Measurements from ENCODE around the gene ABCB9. TPM values are rescaled to one million over a fixed set of nuclear protein-coding genes. Genes with fewer than 3 reads are reported as not detected.

ABCB9 gene
- total RNA-seq, 3 donors from 2014 or later, result 6.3 to 8.2 (median 6.4) TPM

- Histone ChIP-seq H3K4me1 (ENCODE audit: low read depth) (peaks cover 16% of the 10 kb centered on the region), H3K9me3 (no peaks in the 10 kb centered on the region), H3K4me3 (no peak overlapping the region), H3K36me3 (ENCODE audit: low read depth) (no peaks in the 10 kb centered on the region)
- intact Hi-C loops (cut with DNase I, micrococcal nuclease), result no loop called here
- TF ChIP-seq CTCF (IDR thresholded peaks at IDR 0.05), result no peak
- ATAC-seq (no peak), DNase-seq (no peak)
Observed at GRCh38 chr12:122960193-122960569, 6.1 kb downstream of the ABCB9 start.

- no peak for TF ChIP-seq CTCF (IDR thresholded peaks at IDR 0.05)
- DNase-seq, result no peak
- no peak for ATAC-seq
- Histone ChIP-seq H3K9me3 (no peaks in the 10 kb centered on the region), H3K4me3 (no peak overlapping the region), H3K36me3 (ENCODE audit: low read depth) (no peaks in the 10 kb centered on the region), H3K4me1 (ENCODE audit: low read depth) (peaks cover 15% of the 10 kb centered on the region)
- intact Hi-C loops (cut with DNase I, micrococcal nuclease), result loop anchor here in 1 of 2 donors (10.0 kb wide), 1 partner anchor 165 kb away; no protein-coding TSS in a partner anchor
Observed at GRCh38 chr12:122959566-122960192, 6.6 kb downstream of the ABCB9 start.

GRCh38 chr12:122958198-122958888 is 7.9 kb downstream of the ABCB9 start:
- no peaks in the 10 kb centered on the region for H3K36me3 ChIP-seq (ENCODE audit: low read depth)
- no peak overlapping the region for H3K4me3 ChIP-seq
- peaks cover 15% of the 10 kb centered on the region for H3K4me1 ChIP-seq (ENCODE audit: low read depth)
- H3K9me3 ChIP-seq, result no peaks in the 10 kb centered on the region
- DNase-seq, result no peak
- intact Hi-C loops (cut with DNase I, micrococcal nuclease), result loop anchor here in 1 of 2 donors (10.0 kb wide), 1 partner anchor 164 kb away; no protein-coding TSS in a partner anchor
- no peak for ATAC-seq
- no peak for TF ChIP-seq CTCF (IDR thresholded peaks at IDR 0.05)

- TF ChIP-seq CTCF (IDR thresholded peaks at IDR 0.05), result no peak
- DNase-seq (no peak), ATAC-seq (no peak)
- H3K36me3 ChIP-seq (ENCODE audit: low read depth), result no peaks in the 10 kb centered on the region
- H3K4me3 ChIP-seq, result no peak overlapping the region
- intact Hi-C loops (cut with DNase I, micrococcal nuclease), result loop anchor here in 1 of 2 donors (10.0 kb wide), 1 partner anchor 161 kb away; no protein-coding TSS in a partner anchor
- H3K9me3 ChIP-seq, result no peaks in the 10 kb centered on the region
- peaks cover 10% of the 10 kb centered on the region for H3K4me1 ChIP-seq (ENCODE audit: low read depth)
Observed at GRCh38 chr12:122956035-122956434, 10.2 kb downstream of the ABCB9 start.

DNA sequence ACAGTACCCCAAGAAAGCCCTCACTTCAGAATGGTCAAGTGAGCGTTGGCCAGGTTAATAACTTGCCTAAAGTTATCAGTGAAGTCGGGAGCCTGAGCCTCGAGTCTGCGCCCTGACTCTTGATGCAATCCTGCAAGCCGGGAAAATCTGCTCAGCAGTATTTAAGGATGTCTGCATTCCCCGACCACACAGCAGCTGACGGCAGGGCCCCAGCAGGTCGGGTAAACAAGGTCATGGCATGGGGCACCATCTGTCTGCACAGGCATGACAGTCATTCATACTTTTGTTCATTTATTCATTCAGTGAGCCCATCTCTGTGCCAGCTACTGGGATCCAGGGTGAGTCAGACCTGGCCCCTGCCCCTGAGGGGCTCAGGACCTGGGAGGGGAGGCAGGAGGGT is 11.1 kb downstream of the ABCB9 start:
- TF ChIP-seq CTCF (IDR thresholded peaks at IDR 0.05), result no peak
- intact Hi-C loops (cut with DNase I, micrococcal nuclease), result loop anchor here in 1 of 2 donors (10.0 kb wide), 1 partner anchor 160 kb away; no protein-coding TSS in a partner anchor
- DNase-seq, result no peak
- no peak for ATAC-seq
- Histone ChIP-seq H3K4me1 (ENCODE audit: low read depth) (peaks cover 10% of the 10 kb centered on the region), H3K4me3 (no peak overlapping the region), H3K9me3 (no peaks in the 10 kb centered on the region), H3K36me3 (ENCODE audit: low read depth) (no peaks in the 10 kb centered on the region)
